Measurements from ENCODE around the gene CREB3L2. TPM values are rescaled to one million over a fixed set of nuclear protein-coding genes. Genes with fewer than 3 reads are reported as not detected.

CREB3L2 gene
- total and polyA plus RNA-seq, 2 donors (not counting 1 experiment from before 2014, with no cell fraction given): 39.3 to 63.7 TPM

DNA sequence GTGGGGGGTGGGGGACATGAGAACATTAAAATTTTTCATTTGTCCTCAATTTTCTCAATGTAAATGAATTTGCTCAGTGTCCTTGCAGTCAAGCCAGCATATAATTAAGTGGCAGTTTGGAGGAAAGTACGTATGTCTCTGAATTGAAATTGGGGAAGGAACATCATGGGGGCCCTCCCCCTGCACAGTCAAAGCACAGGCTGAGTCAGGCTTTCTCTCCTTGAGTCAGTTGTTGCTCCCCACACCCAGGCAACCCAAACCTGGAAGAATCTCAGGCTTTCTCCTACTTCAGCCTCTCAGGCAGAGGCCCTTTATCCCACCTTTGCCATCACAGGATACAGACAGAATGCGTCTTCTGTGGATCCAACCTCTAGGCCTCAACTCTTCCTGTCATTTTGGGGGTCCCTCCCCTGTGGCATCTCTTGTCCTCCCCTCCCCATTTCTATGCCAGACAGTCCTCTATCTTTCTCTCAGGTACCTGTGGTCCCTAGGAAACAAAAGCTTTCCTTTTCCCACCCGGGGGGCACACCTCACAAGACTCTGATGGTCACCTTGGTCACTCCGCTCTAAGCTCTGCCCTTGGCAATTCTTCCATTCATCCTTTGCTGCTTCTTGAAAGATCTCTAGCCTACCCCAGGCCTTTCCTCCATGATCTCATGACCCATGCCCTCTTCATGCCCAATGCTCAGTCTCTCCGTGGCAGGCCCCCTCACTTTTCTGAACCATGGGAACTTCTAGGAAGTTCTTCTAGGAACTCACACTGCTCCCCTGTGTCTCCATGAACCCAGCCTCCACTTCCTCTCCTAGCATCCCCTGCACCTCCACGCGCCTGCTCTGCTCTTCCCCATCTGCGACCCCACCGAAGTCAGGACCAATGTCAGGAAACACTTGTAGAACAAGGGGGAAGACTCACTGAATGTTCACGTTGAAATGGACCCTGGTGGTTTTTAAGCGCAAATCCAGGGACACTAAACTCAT lies 40.4 kb downstream of the CREB3L2 start:
- H3K4me3 ChIP-seq (replicated peaks in 1 of 4; ENCODE audit: control extremely low read depth in 1 of 4, insufficient read depth in 1 of 4, low read depth in 3 of 4, low read length in 4 of 4): no peak overlapping the region
- H3K4me1 ChIP-seq (ENCODE audit: control insufficient read depth, extremely low read depth, insufficient read depth, low read length): peaks cover 13% of the 10 kb centered on the region
- no peaks in the 10 kb centered on the region for H3K9me3 ChIP-seq (ENCODE audit: control insufficient read depth, insufficient read depth, low read depth, low read length)
- H3K36me3 ChIP-seq (ENCODE audit: control insufficient read depth, insufficient read depth, low read length): peaks cover 5% of the 10 kb centered on the region
- H2AFZ ChIP-seq (ENCODE audit: low read length): no peak overlapping the region
- no peak overlapping the region for H3K9ac ChIP-seq (ENCODE audit: insufficient read depth, low read length)
- peaks cover 82% of the 10 kb centered on the region for H3K79me2 ChIP-seq (ENCODE audit: control insufficient read depth, insufficient read depth, low read length)
- no peak overlapping the region for H3K4me2 ChIP-seq (ENCODE audit: extremely low read depth, insufficient read depth, low read length)
- DNase-seq (ENCODE audit: low read depth in 2 of 2): peak in 1 of 2 donors; percentile 49
- no peaks in the 10 kb centered on the region for H3K27me3 ChIP-seq (ENCODE audit: control insufficient read depth, insufficient read depth, low read length)
- H3K27ac ChIP-seq (ENCODE audit: insufficient read depth, low read length): peak overlapping the region; percentile 37
- no peak for TF ChIP-seq CTCF (conservative IDR thresholded peaks at IDR 0.05 in 1 of 2, IDR thresholded peaks at IDR 0.05 in 1 of 2; ENCODE audit: low read depth in 1 of 2, low read length in 2 of 2)
- no peak for TF ChIP-seq EZH2 (IDR thresholded peaks at IDR 0.05; ENCODE audit: low read length, missing control alignments)
- no peaks in the 10 kb centered on the region for H4K20me1 ChIP-seq (ENCODE audit: control insufficient read depth, extremely low read depth, insufficient read depth, low read length)

- H3K36me3 ChIP-seq (ENCODE audit: control insufficient read depth, insufficient read depth, low read length): peaks cover 5% of the 10 kb centered on the region
- H3K9ac ChIP-seq (ENCODE audit: insufficient read depth, low read length): no peak overlapping the region
- H3K4me3 ChIP-seq (replicated peaks in 1 of 4; ENCODE audit: control extremely low read depth in 1 of 4, insufficient read depth in 1 of 4, low read depth in 3 of 4, low read length in 4 of 4): no peak overlapping the region
- no peak overlapping the region for H2AFZ ChIP-seq (ENCODE audit: low read length)
- peak in 1 of 2 donors; percentile 29 for DNase-seq (ENCODE audit: low read depth in 2 of 2)
- no peak overlapping the region for H3K4me2 ChIP-seq (ENCODE audit: extremely low read depth, insufficient read depth, low read length)
- H3K79me2 ChIP-seq (ENCODE audit: control insufficient read depth, insufficient read depth, low read length): peaks cover 79% of the 10 kb centered on the region
- H4K20me1 ChIP-seq (ENCODE audit: control insufficient read depth, extremely low read depth, insufficient read depth, low read length): no peaks in the 10 kb centered on the region
- no peaks in the 10 kb centered on the region for H3K27me3 ChIP-seq (ENCODE audit: control insufficient read depth, insufficient read depth, low read length)
- no peaks in the 10 kb centered on the region for H3K9me3 ChIP-seq (ENCODE audit: control insufficient read depth, insufficient read depth, low read depth, low read length)
- TF ChIP-seq EZH2 (IDR thresholded peaks at IDR 0.05; ENCODE audit: low read length, missing control alignments) (no peak), CTCF (conservative IDR thresholded peaks at IDR 0.05 in 1 of 2, IDR thresholded peaks at IDR 0.05 in 1 of 2; ENCODE audit: low read depth in 1 of 2, low read length in 2 of 2) (no peak)
- H3K4me1 ChIP-seq (ENCODE audit: control insufficient read depth, extremely low read depth, insufficient read depth, low read length): peaks cover 22% of the 10 kb centered on the region
- H3K27ac ChIP-seq (ENCODE audit: insufficient read depth, low read length): no peak overlapping the region
Observed at GRCh38 chr7:137960020-137960419, 41.9 kb downstream of the CREB3L2 start.

DNA sequence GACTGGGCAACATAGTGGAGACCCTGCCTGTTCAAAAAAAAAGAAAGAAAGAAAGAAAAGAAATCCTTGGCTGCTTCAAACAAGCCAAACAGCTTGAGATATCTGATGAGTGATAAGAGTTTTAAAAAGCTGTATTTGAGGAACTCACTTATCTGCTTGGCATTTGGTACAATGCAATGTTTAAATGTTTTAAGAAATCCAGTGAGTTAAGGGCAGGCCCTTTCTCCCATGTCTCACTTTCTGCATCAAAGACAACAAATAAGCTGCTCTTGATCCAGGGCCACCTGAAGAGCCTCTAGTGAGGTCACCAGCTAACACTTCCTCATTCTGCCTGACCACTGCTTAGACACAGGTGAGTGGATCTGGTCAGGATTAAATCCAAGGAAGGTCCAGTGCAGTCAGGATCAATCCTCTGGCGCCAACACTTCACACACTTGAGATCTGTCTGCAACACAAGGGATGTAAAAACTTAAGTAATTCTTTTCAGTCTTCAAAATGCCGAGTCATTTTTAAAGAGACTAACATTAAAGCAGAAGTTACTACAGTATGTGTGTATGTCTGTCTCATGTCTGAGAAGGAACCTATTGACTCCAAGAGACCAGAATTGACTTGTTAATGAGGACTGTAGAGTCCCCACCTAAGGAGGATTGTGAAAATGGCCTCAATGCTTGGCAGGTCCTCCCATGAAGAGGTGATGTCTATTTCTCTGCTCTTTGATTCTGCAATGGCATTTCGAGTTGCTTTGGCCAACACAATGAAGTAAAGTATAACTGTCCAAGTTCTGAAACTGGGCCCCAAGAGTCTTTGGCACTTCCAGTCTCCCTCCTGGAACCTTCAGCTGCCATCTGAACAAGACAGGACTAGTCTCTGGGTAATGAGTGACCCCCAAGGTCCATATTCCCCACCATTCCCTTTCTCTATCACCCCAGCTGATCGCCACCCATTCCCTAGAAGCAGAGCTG lies 43.1 kb downstream of the CREB3L2 start:
- Histone ChIP-seq H3K9ac (ENCODE audit: insufficient read depth, low read length) (no peak overlapping the region), H3K4me1 (ENCODE audit: control insufficient read depth, extremely low read depth, insufficient read depth, low read length) (peaks cover 33% of the 10 kb centered on the region), H3K36me3 (ENCODE audit: control insufficient read depth, insufficient read depth, low read length) (peaks cover 3% of the 10 kb centered on the region), H3K4me3 (replicated peaks in 1 of 4; ENCODE audit: control extremely low read depth in 1 of 4, insufficient read depth in 1 of 4, low read depth in 3 of 4, low read length in 4 of 4) (no peak overlapping the region), H3K27ac (ENCODE audit: insufficient read depth, low read length) (peak overlapping the region; percentile 4), H2AFZ (ENCODE audit: low read length) (no peak overlapping the region), H3K79me2 (ENCODE audit: control insufficient read depth, insufficient read depth, low read length) (peaks cover 76% of the 10 kb centered on the region), H4K20me1 (ENCODE audit: control insufficient read depth, extremely low read depth, insufficient read depth, low read length) (no peaks in the 10 kb centered on the region), H3K9me3 (ENCODE audit: control insufficient read depth, insufficient read depth, low read depth, low read length) (no peaks in the 10 kb centered on the region), H3K27me3 (ENCODE audit: control insufficient read depth, insufficient read depth, low read length) (no peaks in the 10 kb centered on the region), H3K4me2 (ENCODE audit: extremely low read depth, insufficient read depth, low read length) (no peak overlapping the region)
- no peak for DNase-seq (ENCODE audit: low read depth in 2 of 2)
- TF ChIP-seq EZH2 (IDR thresholded peaks at IDR 0.05; ENCODE audit: low read length, missing control alignments) (no peak), CTCF (conservative IDR thresholded peaks at IDR 0.05 in 1 of 2, IDR thresholded peaks at IDR 0.05 in 1 of 2; ENCODE audit: low read depth in 1 of 2, low read length in 2 of 2) (no peak)

All from fibroblast of lung (primary cell).